Mesenchymal stem cell (in vitro differentiated cells and primary cell): ENCODE measurements around the gene MACIR.
A peak's percentile ranks its signal among the peaks of the same experiment; 100 is the strongest.

Experiments
- DNase-seq: peaks from one replicate; pipeline ENCODE4 v3.0.0-alpha.2; 2013
- H2AFZ ChIP-seq: one replicate; pipeline ENCODE4 v1.6.1; 2013; ENCODE audit warnings: low read depth, mild to moderate bottlenecking, control low read depth, inconsistent platforms, low read length, moderate library complexity
- H2AK5ac ChIP-seq: 2 replicates; pipeline ENCODE4 v1.6.1; 2013; ENCODE audit warnings: low read length, moderate library complexity, mild to moderate bottlenecking, inconsistent platforms; ENCODE audit not compliant: severe bottlenecking
- H2BK120ac ChIP-seq: one replicate; pipeline ENCODE4 v1.6.1; 2013; ENCODE audit warnings: low read depth, mild to moderate bottlenecking, inconsistent platforms, low read length, moderate library complexity
- H2BK12ac ChIP-seq, 2 experiments: one replicate each; pipeline ENCODE4 v1.6.1; 2013; ENCODE audit warnings: inconsistent platforms in 2 of 2, low read length in 2 of 2, mild to moderate bottlenecking in 2 of 2, moderate library complexity in 2 of 2, control low read depth in 1 of 2
- H2BK15ac ChIP-seq: one replicate; pipeline ENCODE4 v1.6.1; 2013; ENCODE audit warnings: mild to moderate bottlenecking, low read depth, inconsistent platforms; ENCODE audit not compliant: poor library complexity, severe bottlenecking
- H2BK5ac ChIP-seq: 2 replicates; pipeline ENCODE4 v1.6.1; 2013; ENCODE audit warnings: low read depth, mild to moderate bottlenecking, low read length, control low read depth, inconsistent platforms; ENCODE audit not compliant: poor library complexity, severe bottlenecking
- H3K14ac ChIP-seq, 2 experiments: one replicate each; pipeline ENCODE4 v1.6.1; 2013; ENCODE audit warnings: inconsistent platforms in 2 of 2, low read length in 2 of 2, control low read depth in 1 of 2, mild to moderate bottlenecking in 1 of 2, moderate library complexity in 1 of 2
- H3K18ac ChIP-seq, 2 experiments: one replicate each; pipeline ENCODE4 v1.6.1; 2013; ENCODE audit warnings: inconsistent platforms in 2 of 2, low read length in 2 of 2, control low read depth in 1 of 2, low read depth in 1 of 2, mild to moderate bottlenecking in 1 of 2
- H3K23ac ChIP-seq, 2 experiments: one replicate each; pipeline ENCODE4 v1.6.1; 2013; ENCODE audit warnings: inconsistent platforms in 2 of 2, low read length in 2 of 2, mild to moderate bottlenecking in 2 of 2, moderate library complexity in 2 of 2, control low read depth in 1 of 2
- H3K27ac ChIP-seq: 2 replicates; pipeline ENCODE4 v1.5.1; 2013; ENCODE audit warnings: mild to moderate bottlenecking, moderate library complexity, low read length, control low read depth, inconsistent platforms; ENCODE audit not compliant: poor library complexity, severe bottlenecking
- H3K27me3 ChIP-seq, 2 experiments: 2 replicates each; pipeline versions ENCODE4 v1.6.1 to v1.7.0; 2013; ENCODE audit warnings: low read length in 2 of 2, mild to moderate bottlenecking in 2 of 2, moderate library complexity in 2 of 2, control low read depth in 1 of 2, inconsistent platforms in 1 of 2; ENCODE audit not compliant: control insufficient read depth in 1 of 2, insufficient read depth in 1 of 2
- H3K36me3 ChIP-seq, 2 experiments: 2 replicates each; pipeline versions ENCODE4 v1.6.1 to v1.7.0; 2013; ENCODE audit warnings: low read length in 2 of 2, control low read depth in 1 of 2, inconsistent platforms in 1 of 2, low read depth in 1 of 2, mild to moderate bottlenecking in 1 of 2; ENCODE audit not compliant: insufficient read depth in 2 of 2, control insufficient read depth in 1 of 2
- H3K4ac ChIP-seq, 2 experiments: one replicate each; pipeline ENCODE4 v1.6.1; 2013; ENCODE audit warnings: inconsistent platforms in 2 of 2, low read length in 2 of 2, mild to moderate bottlenecking in 2 of 2, moderate library complexity in 2 of 2, control low read depth in 1 of 2, low read depth in 1 of 2
- H3K4me1 ChIP-seq: 2 replicates; pipeline ENCODE4 v1.6.1; 2013; ENCODE audit warnings: low read depth, low read length, control low read depth; ENCODE audit not compliant: control insufficient read depth, insufficient read depth
- H3K4me2 ChIP-seq: 2 replicates; pipeline ENCODE4 v1.6.1; 2013; ENCODE audit warnings: low read length, mild to moderate bottlenecking, inconsistent platforms; ENCODE audit not compliant: poor library complexity, severe bottlenecking
- H3K4me3 ChIP-seq, 2 experiments: 2 replicates each; pipeline versions ENCODE4 v1.5.1 to v1.7.0; 2013; ENCODE audit warnings: low read length in 2 of 2, mild to moderate bottlenecking in 2 of 2, control low read depth in 1 of 2, low read depth in 1 of 2; ENCODE audit not compliant: insufficient read depth in 1 of 2
- H3K79me1 ChIP-seq: replicated peaks from 2 replicates; pipeline ENCODE4 v1.6.1; 2013; ENCODE audit warnings: mild to moderate bottlenecking, control low read depth, low read length, inconsistent platforms; ENCODE audit not compliant: poor library complexity, severe bottlenecking
- H3K9ac ChIP-seq: 2 replicates; pipeline ENCODE4 v1.7.0; 2013; ENCODE audit warnings: mild to moderate bottlenecking, low read length, moderate library complexity
- H3K9me3 ChIP-seq: 2 replicates; pipeline ENCODE4 v1.7.0; 2013; ENCODE audit warnings: mild to moderate bottlenecking, low read length; ENCODE audit not compliant: control insufficient read depth
- H4K8ac ChIP-seq: one replicate; pipeline ENCODE4 v1.6.1; 2013; ENCODE audit warnings: inconsistent platforms, mild to moderate bottlenecking, low read length, moderate library complexity
- H4K91ac ChIP-seq: one replicate; pipeline ENCODE4 v1.6.1; 2013; ENCODE audit warnings: mild to moderate bottlenecking, low read length, inconsistent platforms
- WGBS: methylation state at CpG from one replicate; pipeline ENCODE4 v1.1.7; 2013; ENCODE audit warnings: mixed read lengths; 5-methylcytosine and 5-hydroxymethylcytosine counted together

Gene MACIR

DNA sequence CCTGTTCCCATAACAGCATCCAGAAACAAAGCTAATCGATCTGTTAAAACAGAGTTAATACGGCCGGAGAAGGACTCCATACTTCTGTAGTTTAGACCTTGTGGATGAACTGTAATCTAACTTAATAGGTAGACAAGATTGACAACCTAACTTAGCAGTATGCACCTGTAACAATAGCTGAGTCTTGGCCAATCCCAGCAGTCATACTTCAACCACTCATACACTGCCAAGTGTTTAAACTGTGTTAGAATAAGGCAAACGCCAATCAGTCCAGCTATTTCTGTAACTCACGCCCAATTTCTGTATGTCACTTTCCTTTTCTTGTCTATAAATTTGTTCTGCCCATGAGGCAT is 33.7 kb upstream of the MACIR start:
- Histone ChIP-seq H3K4me1 (peaks cover 3% of the 10 kb centered on the region), H3K79me1 (no peaks in the 10 kb centered on the region), H3K14ac (no peak overlapping the region), H2BK120ac (no peak overlapping the region), H2BK12ac (no peak overlapping the region), H3K4me2 (no peak overlapping the region), H3K9ac (no peak overlapping the region), H2BK15ac (no peak overlapping the region), H3K9me3 (no peaks in the 10 kb centered on the region), H4K91ac (no peak overlapping the region), H3K23ac (no peak overlapping the region), H2BK5ac (no peak overlapping the region), H3K36me3 (no peaks in the 10 kb centered on the region), H3K4ac (no peak overlapping the region), H2AFZ (no peak overlapping the region), H3K18ac (no peak overlapping the region), H3K4me3 (no peak overlapping the region), H3K27me3 (no peaks in the 10 kb centered on the region), H2AK5ac (no peak overlapping the region), H3K27ac (no peak overlapping the region), H4K8ac (no peak overlapping the region)
- DNase-seq, result no peak
- 87% methylated on average over 5 of the region's 5 CpGs for WGBS

DNA sequence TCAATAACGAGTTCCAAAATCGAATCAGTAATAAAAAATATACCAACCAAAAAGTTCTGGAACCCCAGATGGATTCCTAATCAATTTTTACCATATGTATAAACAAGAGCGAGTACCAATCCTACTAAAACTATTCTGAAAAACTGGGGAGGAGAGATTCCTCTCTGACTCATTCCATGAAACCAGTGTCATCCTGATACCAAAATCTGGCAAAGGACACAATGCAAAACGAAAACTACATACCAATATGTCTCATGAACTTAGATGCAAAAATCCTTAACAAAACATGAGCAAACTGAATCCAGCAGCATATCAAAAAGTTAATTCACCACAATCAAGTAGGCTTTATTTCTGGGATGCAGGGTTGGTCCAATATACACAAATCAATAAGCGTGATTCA is 30.5 kb upstream of the MACIR start:
- Histone ChIP-seq H4K91ac (no peak overlapping the region), H3K27me3 (no peaks in the 10 kb centered on the region), H3K79me1 (no peaks in the 10 kb centered on the region), H3K9ac (no peak overlapping the region), H3K14ac (no peak overlapping the region), H3K23ac (no peak overlapping the region), H3K27ac (no peak overlapping the region), H3K4me3 (no peak overlapping the region), H3K9me3 (no peaks in the 10 kb centered on the region), H2BK15ac (no peak overlapping the region), H2BK12ac (no peak overlapping the region), H2BK5ac (no peak overlapping the region), H2AFZ (no peak overlapping the region), H4K8ac (no peak overlapping the region), H3K36me3 (no peaks in the 10 kb centered on the region), H3K4me2 (no peak overlapping the region), H3K4me1 (peaks cover 3% of the 10 kb centered on the region), H3K18ac (no peak overlapping the region), H2BK120ac (no peak overlapping the region), H3K4ac (no peak overlapping the region), H2AK5ac (no peak overlapping the region)
- 86% methylated on average over 5 of the region's 5 CpGs for WGBS
- DNase-seq, result no peak

DNA sequence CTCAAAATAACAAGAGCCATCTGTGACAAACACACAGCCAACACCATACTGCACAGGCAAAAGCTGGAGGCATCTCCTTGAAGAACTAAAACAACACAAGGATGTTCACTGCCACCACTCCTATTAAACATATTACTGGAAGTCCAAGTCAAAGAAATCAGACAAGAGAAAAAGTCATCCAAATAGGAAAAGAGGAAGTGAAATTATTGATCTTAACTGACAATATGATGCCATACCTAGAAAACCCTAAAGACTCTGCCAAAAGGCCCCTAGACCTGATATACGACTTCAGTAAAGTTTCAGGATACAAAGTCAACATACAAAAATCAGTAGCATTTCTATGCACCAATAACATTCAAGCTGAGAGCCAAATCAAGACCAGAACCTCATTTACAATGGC is 30.0 kb upstream of the MACIR start:
- no peak overlapping the region for H2BK12ac ChIP-seq
- no peak overlapping the region for H2AK5ac ChIP-seq
- H2AFZ ChIP-seq, result no peak overlapping the region
- WGBS, result 80% methylated on average over 1 of the region's 1 CpG
- H3K4me1 ChIP-seq, result peaks cover 3% of the 10 kb centered on the region
- no peak overlapping the region for H3K4me2 ChIP-seq
- no peak overlapping the region for H3K27ac ChIP-seq
- no peak overlapping the region for H3K4me3 ChIP-seq
- no peaks in the 10 kb centered on the region for H3K27me3 ChIP-seq
- H3K4ac ChIP-seq, result no peak overlapping the region
- no peak for DNase-seq
- H4K91ac ChIP-seq, result no peak overlapping the region
- H3K79me1 ChIP-seq, result no peaks in the 10 kb centered on the region
- H3K9me3 ChIP-seq, result no peaks in the 10 kb centered on the region
- H4K8ac ChIP-seq, result no peak overlapping the region
- H3K36me3 ChIP-seq, result no peaks in the 10 kb centered on the region
- H3K14ac ChIP-seq, result no peak overlapping the region
- no peak overlapping the region for H3K18ac ChIP-seq
- H2BK5ac ChIP-seq, result no peak overlapping the region
- no peak overlapping the region for H3K23ac ChIP-seq
- no peak overlapping the region for H3K9ac ChIP-seq
- no peak overlapping the region for H2BK120ac ChIP-seq
- no peak overlapping the region for H2BK15ac ChIP-seq

DNA sequence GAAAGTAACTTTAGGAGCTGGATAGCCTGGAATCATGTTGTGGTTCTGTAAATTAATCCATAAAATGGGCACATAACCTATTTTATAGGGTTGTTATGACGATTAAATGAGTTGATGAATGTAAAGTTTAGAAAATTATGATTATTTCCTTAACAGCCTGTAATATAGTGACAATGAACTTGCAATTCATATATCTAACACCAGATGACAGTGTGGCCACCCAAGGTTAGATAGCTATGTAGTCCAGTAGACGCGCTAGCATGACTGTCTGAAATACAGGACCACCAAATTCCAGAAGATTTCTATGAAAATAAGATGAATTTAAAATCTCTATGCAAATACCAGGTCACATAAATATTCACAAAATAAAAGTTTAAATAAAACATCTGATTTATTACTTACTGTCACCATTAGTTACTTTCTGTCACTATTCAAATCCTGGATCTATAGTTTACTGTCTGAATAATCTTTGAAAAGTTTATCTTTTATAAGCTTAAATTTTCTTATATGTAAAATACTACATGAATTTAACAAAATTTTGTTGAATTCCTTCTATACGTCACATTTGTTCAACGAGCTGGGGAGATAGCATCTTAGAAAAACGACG is 26.1 kb upstream of the MACIR start:
- Histone ChIP-seq H2BK12ac (no peak overlapping the region), H3K4me3 (no peak overlapping the region), H3K4me2 (no peak overlapping the region), H3K36me3 (no peaks in the 10 kb centered on the region), H3K27ac (no peak overlapping the region), H3K27me3 (no peaks in the 10 kb centered on the region), H2BK15ac (no peak overlapping the region), H3K14ac (no peak overlapping the region), H3K23ac (no peak overlapping the region), H3K9ac (no peak overlapping the region), H3K9me3 (no peaks in the 10 kb centered on the region), H2BK5ac (no peak overlapping the region), H3K4ac (no peak overlapping the region), H3K18ac (no peak overlapping the region), H4K8ac (no peak overlapping the region), H3K4me1 (peaks cover 2% of the 10 kb centered on the region), H2BK120ac (no peak overlapping the region), H2AFZ (no peak overlapping the region), H3K79me1 (no peaks in the 10 kb centered on the region), H4K91ac (no peak overlapping the region), H2AK5ac (no peak overlapping the region)
- no CpG with 5 or more reads among the region's 7 CpGs for WGBS
- DNase-seq, result peak; percentile 57
